DOHH2 (cell line): Measurements from ENCODE around the gene RHOBTB3.

Experiments
- EZH2phosphoT487 ChIP-seq: fragments of 200-600 bp; sonication (generic); IDR thresholded peaks from 2 replicates; pipeline ENCODE4 v1.6.1; 2017; ENCODE audit warnings: borderline replicate concordance, mild to moderate bottlenecking, antibody characterized with exemption, low read length, moderate library complexity, mixed read lengths
- TF ChIP-seq, protein P1 (sequence below): fragments of 200-600 bp; sonication (generic); IDR thresholded peaks from one replicate; pipeline ENCODE4 v1.5.1; 2014; ENCODE audit warnings: antibody characterized with exemption, mild to moderate bottlenecking, low read depth, low read length; ENCODE audit not compliant: poor library complexity, severe bottlenecking

DNA sequence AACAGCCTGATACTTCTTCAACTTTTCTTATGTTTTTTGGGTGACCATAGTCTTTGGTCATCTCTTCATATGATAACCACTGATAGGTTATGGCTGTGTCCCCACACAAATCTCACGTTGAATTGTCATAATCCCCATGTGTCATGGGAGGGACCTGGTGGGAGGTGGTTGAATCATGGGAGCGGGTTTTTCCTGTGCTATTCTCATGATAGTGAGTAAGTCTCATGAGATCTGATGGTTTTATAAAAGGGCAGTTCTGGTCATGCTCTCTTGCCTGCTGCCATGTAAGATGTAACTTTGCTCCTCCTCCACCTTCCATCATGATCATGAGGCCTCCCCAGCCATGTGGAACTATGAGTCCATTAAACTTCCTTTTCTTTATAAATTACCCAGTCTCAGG is 8.7 kb downstream of the RHOBTB3 start:
- TF ChIP-seq, protein P1, sequence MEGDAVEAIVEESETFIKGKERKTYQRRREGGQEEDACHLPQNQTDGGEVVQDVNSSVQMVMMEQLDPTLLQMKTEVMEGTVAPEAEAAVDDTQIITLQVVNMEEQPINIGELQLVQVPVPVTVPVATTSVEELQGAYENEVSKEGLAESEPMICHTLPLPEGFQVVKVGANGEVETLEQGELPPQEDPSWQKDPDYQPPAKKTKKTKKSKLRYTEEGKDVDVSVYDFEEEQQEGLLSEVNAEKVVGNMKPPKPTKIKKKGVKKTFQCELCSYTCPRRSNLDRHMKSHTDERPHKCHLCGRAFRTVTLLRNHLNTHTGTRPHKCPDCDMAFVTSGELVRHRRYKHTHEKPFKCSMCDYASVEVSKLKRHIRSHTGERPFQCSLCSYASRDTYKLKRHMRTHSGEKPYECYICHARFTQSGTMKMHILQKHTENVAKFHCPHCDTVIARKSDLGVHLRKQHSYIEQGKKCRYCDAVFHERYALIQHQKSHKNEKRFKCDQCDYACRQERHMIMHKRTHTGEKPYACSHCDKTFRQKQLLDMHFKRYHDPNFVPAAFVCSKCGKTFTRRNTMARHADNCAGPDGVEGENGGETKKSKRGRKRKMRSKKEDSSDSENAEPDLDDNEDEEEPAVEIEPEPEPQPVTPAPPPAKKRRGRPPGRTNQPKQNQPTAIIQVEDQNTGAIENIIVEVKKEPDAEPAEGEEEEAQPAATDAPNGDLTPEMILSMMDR: no peak
- TF ChIP-seq EZH2phosphoT487: no peak
